ENCODE data around the gene SEMA6A.

Gene SEMA6A, protein sequence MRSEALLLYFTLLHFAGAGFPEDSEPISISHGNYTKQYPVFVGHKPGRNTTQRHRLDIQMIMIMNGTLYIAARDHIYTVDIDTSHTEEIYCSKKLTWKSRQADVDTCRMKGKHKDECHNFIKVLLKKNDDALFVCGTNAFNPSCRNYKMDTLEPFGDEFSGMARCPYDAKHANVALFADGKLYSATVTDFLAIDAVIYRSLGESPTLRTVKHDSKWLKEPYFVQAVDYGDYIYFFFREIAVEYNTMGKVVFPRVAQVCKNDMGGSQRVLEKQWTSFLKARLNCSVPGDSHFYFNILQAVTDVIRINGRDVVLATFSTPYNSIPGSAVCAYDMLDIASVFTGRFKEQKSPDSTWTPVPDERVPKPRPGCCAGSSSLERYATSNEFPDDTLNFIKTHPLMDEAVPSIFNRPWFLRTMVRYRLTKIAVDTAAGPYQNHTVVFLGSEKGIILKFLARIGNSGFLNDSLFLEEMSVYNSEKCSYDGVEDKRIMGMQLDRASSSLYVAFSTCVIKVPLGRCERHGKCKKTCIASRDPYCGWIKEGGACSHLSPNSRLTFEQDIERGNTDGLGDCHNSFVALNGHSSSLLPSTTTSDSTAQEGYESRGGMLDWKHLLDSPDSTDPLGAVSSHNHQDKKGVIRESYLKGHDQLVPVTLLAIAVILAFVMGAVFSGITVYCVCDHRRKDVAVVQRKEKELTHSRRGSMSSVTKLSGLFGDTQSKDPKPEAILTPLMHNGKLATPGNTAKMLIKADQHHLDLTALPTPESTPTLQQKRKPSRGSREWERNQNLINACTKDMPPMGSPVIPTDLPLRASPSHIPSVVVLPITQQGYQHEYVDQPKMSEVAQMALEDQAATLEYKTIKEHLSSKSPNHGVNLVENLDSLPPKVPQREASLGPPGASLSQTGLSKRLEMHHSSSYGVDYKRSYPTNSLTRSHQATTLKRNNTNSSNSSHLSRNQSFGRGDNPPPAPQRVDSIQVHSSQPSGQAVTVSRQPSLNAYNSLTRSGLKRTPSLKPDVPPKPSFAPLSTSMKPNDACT

DNA sequence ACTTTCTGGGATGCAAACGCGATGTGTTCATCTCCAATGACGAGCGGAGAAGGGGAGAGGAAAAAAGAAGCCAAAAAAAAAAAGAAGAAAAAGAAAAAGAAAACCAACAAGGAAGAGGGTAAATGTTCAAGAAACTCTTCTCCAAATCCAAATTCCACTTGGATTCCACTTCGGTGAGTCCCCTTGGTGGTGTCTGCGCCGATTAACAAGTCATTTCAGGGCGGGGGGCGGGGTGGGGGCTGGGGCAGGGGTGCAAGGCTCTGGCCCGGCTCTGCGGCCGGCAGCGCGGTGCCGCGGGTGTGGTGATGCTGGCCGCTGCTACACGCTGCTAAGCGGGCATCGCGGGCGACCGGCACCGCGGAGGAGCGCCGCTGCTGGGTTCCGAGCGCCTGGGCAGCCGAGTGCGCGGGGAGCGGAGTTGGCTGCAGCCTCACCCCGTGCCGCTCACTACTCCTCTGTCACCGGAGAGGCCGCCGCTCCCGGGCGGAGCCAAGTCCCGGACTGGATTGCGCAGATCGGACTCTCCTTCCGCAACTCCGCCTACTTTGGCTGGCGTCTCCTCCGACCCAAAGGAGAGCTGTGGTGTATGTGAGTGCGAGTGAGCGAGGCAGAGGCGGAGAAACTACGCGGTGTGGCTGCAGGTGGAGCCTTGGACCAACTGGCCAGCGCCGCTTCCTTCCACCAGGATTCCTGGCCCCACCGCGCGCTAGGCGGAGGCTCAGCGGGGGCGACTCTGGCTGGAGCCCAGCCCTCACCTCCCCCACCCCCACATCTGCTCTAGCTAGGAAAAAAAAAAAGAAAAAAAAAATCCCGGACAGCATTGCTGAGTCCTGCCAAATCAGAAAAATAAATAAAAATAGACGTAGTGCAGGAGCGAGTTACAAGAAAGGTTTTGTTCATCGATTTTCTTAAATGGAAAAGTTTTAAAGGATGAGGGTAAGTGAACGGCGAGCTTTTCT, at the start of gene SEMA6A:
Gene SEMA6A (minus strand): TSS at position 457 of the 959 bp plus-strand sequence. CDS start 69,879 bp downstream, outside the sequence.
- DNase-seq (ENCODE audit: low read depth, low spot score) = no peak

DNA sequence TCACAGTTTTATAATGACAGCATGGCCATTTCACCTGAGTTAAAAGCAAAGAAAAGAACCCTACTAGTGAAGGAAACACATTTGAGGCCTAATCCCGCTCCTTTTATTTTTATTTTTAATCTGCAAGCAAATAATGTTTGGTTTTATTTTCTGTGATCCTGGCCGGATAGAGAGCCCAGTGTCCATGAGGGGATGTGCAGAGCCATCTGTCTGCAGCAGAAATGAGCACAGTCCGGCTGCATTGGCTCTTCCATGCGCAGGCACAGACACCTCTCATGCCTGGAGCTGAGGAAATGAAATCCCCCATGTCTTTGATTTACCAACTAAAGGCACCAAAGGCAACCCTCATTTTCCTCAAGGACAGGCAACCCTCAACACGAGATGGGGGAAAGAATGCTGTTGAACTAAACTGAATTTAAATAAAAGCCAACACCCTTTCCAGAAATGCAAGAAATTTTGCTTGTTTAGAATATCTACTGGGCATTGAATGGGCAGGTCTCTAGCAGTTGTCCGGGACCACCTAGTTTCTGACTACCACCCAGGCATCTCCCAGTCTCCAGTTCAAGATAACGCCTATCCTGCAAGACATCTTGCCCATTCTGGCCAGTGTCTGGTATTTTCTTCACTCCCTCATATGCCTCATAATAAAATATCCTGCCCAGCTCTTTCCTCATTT, 47.9 kb upstream of the SEMA6A start:
- no peak for DNase-seq (ENCODE audit: low read depth, low spot score)

DNA sequence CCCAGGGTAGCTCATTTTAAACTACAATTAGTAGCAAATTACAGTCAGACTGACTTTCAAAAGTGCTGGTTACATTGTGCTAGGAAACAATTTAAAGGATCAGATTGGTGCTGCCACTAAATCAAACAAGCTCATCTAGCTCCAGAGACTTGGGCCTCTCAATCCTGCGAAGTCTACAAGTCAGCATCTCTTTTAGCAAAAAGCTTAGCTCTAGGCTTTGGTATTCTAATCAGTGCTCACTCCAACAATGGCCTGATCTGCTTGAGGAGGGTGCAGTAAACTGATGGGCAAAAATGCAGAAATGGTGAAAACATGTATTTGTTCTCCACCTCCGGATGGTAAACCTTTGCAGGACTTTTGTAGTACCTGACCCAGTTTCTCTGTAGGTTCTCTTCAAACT, 47.0 kb upstream of the SEMA6A start:
- no peak for DNase-seq (ENCODE audit: low read depth, low spot score)

DNA sequence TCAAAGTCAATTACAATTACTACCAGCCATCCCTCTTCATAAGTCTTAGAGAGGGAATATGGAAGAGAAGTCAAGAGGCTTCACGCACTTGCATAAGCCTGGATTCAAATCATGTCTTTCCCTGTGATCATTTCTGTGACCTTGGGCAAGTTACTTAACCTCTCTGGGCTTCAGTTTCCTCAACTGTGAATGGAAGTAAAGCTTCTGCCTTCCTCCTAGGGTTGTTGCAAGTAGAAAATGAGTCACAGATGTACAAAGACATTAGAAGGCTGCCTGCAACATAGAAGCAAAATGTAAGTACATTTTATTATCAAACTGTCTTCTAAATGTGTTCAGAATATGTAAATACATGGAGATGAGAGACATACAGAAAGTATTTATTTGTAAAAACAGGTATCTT, 42.3 kb upstream of the SEMA6A start:
- no peak for DNase-seq (ENCODE audit: low read depth, low spot score)

DNA sequence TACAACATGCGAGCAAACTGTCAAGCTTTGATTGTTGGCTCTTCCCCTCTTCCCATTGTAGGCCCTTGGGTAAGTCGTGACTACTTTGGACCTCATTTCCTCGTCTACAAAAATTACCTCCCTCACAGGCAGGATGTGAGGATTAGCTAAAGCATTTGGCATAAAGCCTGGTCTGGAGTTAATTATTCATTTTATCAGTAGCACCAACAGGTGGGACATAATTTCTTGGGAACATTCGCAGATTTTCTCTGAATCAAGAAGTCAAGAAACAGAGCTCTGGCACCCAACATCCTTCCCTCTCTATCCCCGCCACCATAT, 39.9 kb upstream of the SEMA6A start:
- DNase-seq (ENCODE audit: low read depth, low spot score) = no peak

DNA sequence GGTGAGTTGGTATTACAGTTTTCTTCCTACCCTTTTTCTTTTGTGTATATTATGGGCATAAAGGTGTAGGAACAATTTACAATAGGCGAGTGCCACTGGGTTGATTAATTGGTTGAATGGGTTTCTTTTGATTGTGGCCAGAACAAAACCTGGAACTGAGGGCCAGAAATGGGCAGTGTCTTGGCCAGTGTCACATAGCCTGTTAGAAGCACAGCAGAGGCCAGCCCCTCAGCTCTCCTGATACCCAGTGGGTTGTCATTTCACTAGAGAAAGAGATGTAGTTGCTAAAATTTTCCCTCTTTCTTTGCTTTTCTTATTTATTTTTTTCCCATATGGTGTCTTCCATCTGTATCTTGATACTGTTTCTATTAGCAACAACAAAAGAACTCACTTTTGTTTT, 38.8 kb upstream of the SEMA6A start:
- no peak for DNase-seq (ENCODE audit: low read depth, low spot score)

DNA sequence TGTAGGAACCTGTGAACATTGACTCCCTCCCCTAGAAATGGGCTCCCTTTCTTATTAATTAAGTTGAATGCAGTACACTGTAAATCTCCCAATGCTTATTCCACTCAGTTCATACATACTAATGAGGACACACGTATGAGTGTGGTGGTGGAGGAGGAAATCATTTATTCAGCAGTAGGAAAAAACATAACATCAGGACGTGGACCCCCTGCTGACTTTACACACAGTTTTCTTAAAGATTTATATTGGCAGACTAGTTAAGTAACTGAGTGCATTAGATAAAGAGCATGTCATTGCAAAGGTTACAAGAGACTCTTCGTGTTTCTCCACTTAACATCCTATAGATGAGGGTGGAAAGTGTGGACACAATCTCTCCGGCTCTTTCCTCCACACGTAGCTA, 37.8 kb upstream of the SEMA6A start:
- DNase-seq (ENCODE audit: low read depth, low spot score) = no peak

DNA sequence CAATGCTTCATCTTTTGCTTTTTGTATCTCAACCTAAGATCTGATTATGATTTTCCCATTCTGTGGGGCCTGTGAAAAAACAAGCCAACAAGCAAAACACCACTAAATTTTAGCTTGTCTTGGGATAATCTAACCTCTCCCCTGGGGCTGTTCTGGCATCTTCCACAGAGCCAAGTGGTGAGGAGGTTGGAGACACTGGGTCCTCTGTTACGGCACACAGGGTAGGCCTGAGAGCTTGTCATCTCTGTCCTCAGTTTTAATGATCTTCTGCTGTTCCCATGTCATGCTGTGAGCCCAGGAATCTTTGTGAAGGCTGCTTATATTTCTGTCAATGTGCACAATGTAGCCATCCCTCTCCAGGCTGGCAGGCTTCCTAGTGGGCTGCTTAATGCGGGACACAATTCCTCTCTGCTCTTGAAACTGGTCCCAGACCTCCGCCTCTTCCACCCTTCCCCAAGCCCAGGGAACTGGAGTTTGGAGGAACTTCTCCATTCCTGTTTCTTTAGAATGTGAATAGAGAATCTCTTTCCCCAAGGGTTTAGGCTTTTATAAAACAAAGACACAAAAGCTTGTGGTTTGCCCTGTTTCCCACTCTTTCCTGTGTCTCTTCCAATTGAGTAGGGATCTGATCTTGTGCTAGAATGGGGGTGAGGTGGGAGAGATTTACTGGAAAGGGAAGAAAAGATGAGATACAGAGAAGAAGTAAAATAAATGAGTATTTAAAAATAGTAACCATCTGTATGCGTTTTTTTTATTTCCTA, 30.9 kb upstream of the SEMA6A start:
- no peak for DNase-seq (ENCODE audit: low read depth, low spot score)

DNA sequence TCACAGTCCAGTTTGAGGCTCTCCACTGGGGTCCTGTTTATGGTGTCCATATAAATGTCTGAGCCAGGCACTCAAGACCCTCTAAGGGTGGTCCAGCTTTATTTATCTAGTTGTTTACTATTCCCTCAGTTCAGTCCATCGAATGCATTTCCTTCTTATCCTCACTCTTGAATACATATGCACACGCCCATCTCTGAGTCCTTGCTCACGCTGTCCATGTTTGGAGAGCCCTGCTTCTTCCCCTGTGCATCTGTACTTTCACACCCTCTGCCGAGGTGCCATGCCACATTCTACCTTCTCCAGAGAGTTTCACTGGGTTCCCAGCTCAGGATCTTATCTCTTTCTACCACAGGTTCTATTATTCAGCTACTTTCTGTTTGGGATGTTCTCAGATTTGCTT, 30.2 kb upstream of the SEMA6A start:
- no peak for DNase-seq (ENCODE audit: low read depth, low spot score)

DNA sequence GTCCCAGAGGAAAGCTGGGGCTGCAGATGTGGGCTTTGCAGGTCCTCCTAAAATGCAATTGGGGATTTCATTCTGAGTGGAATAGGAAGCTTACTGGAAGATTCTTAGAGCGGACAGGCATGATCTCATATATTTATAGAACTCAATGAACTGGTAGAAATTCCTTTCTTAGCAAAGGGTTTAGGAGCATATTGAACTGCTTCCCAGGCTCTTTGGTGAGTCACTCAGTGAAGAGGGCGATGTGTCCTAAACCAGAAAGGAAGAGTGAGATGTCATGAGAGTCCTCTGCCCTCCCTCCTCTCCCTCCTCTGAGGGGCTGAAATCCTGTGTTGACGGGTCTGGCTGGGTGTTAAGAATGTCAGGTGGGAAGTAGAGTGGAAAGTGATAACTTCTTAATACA, 26.3 kb upstream of the SEMA6A start:
- DNase-seq (ENCODE audit: low read depth, low spot score) = no peak

DNA sequence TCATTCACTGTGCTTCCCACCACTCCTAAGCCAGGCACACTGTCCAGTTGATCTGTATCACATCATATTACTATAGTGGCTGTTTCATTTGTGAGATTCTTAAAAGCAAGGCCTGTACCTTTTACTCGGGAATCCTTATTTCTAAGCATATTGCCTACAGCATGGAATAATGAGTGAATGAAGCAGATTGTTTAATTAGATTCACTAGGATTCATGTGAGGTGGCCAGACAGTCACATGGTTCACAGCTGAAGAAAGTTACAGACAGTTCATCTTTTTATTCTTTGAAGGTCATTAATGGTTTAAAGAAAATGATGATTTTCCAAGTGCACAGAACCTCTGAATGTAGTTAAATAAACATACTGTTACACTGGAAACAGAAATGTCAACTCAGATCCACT, 24.3 kb upstream of the SEMA6A start:
- no peak for DNase-seq (ENCODE audit: low read depth, low spot score)

DNA sequence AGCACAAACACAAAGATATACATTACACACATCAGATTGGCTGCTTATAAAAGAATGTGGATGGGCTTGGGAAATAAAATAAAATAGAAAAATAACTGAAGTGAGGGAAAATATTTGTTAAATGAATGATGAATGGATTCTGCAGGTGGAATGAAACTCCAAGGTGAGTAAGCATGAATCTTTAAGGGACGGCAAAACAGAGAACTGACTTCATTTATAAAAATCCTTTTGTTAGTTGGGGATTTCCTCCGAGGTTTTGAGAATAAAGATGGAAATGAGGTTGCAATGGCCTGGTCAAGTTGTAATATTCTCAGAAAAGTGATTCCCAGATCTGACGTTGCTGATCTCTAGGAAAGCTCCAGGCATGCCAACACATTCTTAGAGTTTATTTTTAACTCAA, 20.9 kb upstream of the SEMA6A start:
- no peak for DNase-seq (ENCODE audit: low read depth, low spot score)

DNA sequence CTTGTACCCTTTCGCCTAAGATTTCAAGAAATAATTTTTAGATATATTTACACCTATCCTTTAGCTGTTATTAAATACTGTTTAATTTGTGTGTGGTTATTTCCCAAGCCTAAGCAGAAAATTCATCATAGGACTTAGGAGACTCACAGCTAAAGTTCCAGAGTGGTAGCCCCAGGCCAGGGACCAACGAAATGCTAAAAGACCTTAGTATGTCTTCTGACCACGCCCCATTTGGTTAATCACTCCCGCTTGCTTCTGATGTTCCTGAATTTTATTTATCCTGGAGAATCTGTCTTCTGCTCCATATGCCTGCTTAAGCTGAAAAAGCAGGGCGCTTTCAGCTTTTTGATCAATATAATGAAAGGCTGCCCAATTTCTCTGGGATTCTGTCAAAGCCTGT, 18.7 kb upstream of the SEMA6A start:
- DNase-seq (ENCODE audit: low read depth, low spot score) = no peak

DNA sequence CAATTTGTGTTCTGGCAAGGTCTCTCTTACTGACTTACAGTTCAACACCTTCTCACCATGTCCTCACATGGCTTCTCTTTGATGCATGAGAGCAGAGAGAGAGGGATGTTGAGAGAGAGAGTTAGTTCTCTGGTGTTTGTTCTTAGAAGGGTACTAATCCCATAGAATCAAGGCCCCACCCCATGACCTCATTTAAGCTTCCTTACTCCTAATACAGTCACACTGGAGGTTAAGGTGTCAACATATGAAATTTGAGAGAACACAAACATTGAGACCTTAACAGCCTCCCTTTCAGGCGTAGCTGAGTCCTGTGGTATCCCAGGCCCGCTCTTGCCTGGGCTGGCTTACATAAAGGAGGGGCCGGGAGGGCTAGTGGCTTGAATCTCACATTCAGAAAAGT, 10.6 kb upstream of the SEMA6A start:
- DNase-seq (ENCODE audit: low read depth, low spot score) = no peak

DNA sequence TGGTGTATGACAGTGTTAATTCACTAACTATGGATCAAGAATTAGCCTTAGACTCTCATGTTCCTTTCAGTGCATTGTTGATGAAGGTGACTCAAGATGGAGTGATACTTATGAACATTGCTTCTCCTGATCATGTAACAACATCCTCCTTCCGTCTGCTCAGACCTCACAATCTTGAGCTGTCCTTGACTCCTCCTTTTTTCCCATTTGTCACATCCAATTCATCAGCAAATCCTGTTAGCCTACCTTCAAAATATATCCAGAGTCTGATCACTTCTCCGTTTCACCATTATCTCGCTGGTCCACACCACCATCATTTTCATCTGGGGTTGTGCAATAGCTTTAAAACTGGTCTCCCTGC, 9.2 kb upstream of the SEMA6A start:
- no peak for DNase-seq (ENCODE audit: low read depth, low spot score)

DNA sequence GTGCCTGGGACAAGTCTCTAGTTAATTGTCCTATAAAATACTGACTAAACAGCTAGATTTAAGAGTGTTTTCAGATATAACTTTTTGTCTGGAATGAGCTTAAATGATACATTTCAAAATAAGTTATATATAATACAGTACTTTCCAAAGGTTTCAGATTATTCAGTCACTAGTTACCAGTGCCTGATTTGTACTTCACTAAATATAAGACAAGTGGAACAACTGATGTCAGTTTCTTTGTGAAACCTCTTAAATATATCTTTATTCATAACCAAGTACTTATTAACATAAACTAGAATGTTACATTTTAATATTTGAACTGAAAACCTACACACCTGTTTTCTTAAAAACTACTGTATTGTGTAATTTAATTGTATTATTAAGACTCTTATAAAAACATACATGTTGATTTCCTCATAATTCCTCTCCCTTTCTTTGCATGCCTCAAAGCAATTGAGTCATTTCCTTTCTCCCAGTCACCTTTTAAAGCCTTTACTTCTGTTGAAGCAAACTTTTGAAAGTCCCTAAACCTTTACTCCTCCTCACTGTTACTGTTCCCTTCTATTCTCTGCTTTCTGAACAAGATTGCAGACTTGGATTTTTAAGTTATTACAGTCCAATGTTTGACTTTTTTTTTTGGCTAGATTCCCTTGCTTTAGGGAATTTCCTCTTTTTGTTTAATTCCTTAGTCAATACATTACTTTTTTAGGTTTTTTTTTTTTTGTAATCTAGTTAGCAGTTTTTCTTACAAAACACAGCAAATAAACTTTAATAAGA, 8.7 kb upstream of the SEMA6A start:
- DNase-seq (ENCODE audit: low read depth, low spot score) = no peak

DNA sequence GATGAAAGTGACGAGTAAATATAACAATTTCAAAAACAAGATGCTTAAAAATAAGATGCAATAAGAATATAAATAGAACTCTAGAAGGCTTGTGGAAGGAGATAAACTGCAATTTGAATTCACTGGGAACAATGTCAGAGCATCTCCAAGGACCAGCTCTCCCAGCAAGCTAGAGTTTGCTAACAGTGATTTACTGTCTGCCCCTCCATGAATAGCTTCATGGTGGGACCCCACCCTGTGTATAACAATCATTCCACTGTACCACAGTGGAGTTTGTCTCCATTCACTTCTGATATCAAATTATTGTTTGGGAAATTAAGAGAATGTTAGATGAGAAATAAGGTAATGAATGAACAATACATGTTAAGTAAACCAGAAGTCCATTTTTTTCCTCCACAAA, 7.3 kb upstream of the SEMA6A start:
- no peak for DNase-seq (ENCODE audit: low read depth, low spot score)

DNA sequence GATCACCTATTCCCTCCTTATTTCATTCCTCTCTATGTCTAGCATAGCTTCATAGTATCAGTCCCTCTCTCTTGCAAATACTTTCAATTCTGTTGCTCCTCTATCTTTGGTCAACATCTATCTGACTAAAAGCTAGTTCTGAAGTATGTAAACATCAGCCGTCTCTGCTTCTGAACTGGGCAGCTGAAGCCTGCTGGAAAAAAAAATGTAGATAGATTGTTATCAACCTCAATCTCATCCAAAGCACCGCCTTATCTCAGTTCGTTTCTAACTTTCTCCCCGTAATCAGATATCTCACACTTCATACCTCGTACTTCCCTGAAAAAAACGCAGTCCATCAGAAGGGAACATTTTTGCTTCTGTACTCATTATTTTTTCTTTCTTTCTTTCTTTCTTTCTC, 4.5 kb upstream of the SEMA6A start:
- no peak for DNase-seq (ENCODE audit: low read depth, low spot score)

DNA sequence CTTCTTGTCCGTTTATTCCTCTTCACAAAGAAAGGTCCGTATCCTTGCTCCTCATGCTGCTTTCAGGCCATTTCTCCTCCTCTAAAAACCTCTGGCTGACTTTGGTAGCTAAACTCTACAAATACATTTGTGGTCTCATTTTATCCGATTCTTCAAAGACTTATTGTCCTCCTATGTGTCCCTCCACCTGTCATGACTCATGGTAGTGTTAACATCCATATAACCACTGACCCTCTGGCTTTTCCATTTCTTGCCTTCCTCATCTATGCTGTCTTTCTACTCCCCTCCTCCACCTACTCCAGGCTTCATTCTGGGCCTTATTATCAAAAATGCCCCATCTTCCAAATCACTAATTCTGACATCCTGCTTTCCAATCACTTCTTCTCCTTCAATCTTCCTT, 4.1 kb upstream of the SEMA6A start:
- DNase-seq (ENCODE audit: low read depth, low spot score) = no peak
